Activated T-cell treated with anti-CD3 and anti-CD28 coated beads, Interleukin-2, amount 50 U/mL, for 4 hours (primary cell): Measurements from ENCODE around the gene NATD1. TPM values are rescaled to one million over a fixed set of nuclear protein-coding genes. Genes with fewer than 3 reads are reported as not detected.

ENCODE experiments used
- ATAC-seq, 2 donors: fragments of 200-7000 bp; cut with Tn5 transposase; one replicate each; pipeline ENCODE4 v1.10.0; 2021
- DNase-seq: peaks from one replicate; pipeline ENCODE4 v3.0.0-alpha.2; 2020
- H3K27me3 Mint-ChIP-seq: one replicate; pipeline ENCODE4 v1.8.0; 2021; ENCODE audit warnings: low read depth, mixed read lengths
- H3K36me3 Mint-ChIP-seq: one replicate; pipeline ENCODE4 v1.8.0; 2022; ENCODE audit warnings: mixed read lengths; ENCODE audit not compliant: insufficient read depth
- H3K4me1 Mint-ChIP-seq: one replicate; pipeline ENCODE4 v1.8.0; 2021; ENCODE audit warnings: low read depth, mixed read lengths
- H3K4me3 Mint-ChIP-seq: one replicate; pipeline ENCODE4 v1.8.0; 2021; ENCODE audit warnings: mild to moderate bottlenecking, moderate library complexity, mixed read lengths
- H3K9me3 Mint-ChIP-seq: one replicate; pipeline ENCODE4 v1.8.0; 2021; ENCODE audit warnings: mixed read lengths
- total RNA-seq, 3 donors: library from RNA; stranded (reverse); gene quantifications; one replicate each; pipeline ENCODE4 v1.2.1, GENCODE V29; 2021

The NATD1 gene
- total RNA-seq, 3 donors from 2014 or later: 0.73 to 0.98 (median 0.90) TPM

DNA sequence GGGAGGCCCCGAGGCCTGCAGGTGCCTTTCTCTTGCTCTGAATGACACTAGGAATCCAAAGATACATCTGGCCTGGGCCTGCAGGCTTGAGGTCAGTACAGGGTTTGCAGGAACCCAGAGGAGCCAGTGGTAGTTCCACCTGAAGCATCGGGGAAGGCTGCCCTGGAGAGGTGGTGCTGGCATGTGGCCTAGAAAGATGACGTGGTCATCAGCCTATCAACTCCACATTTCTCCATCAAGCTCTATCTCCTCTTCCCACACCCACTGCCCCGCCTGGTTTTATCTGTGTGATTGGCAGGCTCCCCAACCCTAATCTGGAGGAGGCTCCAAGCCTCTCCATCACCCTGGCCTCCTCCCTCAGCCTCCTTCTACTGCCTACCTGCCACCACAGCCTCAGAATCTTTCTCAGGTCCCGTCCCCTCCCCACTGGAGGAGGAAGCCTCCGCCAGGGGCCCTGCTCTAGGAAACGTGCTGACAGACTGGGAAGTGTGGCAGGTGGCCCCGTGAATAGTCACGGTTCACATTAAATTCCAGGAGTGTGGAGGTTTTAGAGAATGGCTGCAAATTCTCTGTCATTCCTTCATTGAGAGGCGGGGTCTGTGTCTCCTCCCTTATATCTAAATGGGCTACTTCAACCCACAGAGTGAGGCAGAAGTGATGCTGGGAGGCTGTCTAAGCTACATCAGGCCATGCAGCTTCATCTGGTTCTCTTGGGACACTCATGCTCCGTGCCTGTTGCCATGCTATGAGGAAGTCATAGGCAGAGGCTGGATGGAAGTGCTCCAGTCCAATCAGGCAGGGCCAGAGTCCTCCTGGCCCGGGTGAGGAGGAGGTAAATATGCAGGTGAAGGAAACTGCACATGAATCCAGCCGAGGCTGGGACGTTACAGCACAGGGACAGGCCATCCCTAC, 19.9 kb upstream of the NATD1 start:
- DNase-seq (no peak), ATAC-seq (no peak)
- Mint-ChIP-seq H3K4me3 (no peak overlapping the region), H3K9me3 (no peaks in the 10 kb centered on the region), H3K4me1 (peaks cover 37% of the 10 kb centered on the region), H3K27me3 (no peaks in the 10 kb centered on the region), H3K36me3 (no peaks in the 10 kb centered on the region)

DNA sequence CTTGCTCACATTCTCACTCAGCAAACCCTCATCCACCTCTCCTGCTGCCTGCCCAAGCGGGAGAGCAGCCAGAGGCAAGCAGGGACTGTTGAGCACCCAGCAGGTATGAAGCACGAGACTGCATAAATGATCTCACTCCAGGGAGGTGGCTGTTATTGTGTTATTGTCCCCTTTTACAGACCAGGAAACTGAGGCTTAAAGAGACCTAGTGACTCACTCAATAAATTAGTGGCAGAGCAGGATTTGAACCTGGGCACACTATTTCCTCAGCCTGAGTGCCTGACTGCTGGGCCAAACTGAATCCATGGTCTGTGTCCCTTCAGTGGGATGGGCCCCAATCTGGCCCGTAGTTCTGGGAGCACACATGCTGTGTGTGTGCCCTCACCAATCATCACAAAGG, 19.0 kb upstream of the NATD1 start:
- H3K36me3 Mint-ChIP-seq: no peaks in the 10 kb centered on the region
- H3K4me1 Mint-ChIP-seq: peaks cover 41% of the 10 kb centered on the region
- no peaks in the 10 kb centered on the region for H3K9me3 Mint-ChIP-seq
- no peak for ATAC-seq
- no peak for DNase-seq
- H3K4me3 Mint-ChIP-seq: no peak overlapping the region
- H3K27me3 Mint-ChIP-seq: no peaks in the 10 kb centered on the region

DNA sequence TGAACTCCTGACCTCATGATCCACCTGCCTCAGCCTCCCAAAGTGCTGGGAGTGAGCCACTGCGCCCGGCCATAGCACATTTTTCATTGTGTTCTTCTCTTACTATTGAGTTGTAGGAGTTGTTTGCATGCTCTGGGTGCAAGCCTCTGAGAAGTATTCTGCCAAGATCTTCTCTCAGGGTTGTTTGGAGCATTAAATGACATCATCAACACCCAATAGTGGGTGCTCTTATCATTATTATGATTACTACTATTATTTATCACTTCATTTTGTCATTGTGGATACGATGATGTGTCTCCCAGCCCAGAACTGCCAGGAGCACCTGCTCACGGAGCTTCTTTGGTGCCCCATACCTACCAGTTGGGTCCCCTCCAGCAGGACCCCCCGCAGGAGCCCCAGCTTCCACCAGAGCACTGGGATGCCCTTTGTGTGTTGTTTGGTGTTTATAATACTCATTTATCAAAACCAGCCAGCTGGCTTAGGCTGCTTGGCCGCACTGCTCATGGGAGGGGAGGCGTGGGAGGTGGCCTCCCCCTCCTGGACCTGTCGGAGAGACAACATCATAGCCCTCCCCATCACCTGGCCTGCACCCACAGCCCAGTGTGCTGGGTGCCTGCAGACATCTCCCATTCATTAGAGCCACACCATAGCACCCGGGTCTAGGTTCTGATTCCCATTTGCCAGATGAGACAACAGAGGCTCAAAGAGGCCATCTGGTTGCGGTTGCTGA, 18.4 kb upstream of the NATD1 start:
- H3K36me3 Mint-ChIP-seq: no peaks in the 10 kb centered on the region
- peaks cover 37% of the 10 kb centered on the region for H3K4me1 Mint-ChIP-seq
- no peaks in the 10 kb centered on the region for H3K27me3 Mint-ChIP-seq
- H3K4me3 Mint-ChIP-seq: no peak overlapping the region
- no peak for DNase-seq
- H3K9me3 Mint-ChIP-seq: no peaks in the 10 kb centered on the region
- ATAC-seq: no peak

DNA sequence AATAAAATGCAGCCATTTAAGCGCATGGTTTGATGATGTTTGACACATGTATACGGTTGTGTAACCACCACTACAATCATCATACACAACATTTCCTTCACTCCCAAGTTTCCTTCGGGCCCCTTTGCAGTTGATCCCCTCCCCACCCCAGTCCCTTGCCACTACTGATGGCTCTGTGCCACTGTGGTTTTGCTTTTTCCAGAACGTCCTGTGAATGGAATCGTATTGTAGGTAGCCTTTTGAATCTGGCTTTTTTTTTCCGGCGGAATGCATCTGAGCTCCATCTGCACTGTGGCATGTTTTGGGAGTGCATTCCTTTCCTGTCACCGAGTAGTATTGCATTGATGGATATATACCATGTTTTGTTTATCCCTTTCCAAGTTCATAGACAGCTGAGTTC, 16.2 kb upstream of the NATD1 start:
- H3K9me3 Mint-ChIP-seq: no peaks in the 10 kb centered on the region
- no peak for DNase-seq
- peaks cover 25% of the 10 kb centered on the region for H3K4me1 Mint-ChIP-seq
- no peaks in the 10 kb centered on the region for H3K36me3 Mint-ChIP-seq
- ATAC-seq: no peak
- H3K27me3 Mint-ChIP-seq: no peaks in the 10 kb centered on the region
- H3K4me3 Mint-ChIP-seq: no peak overlapping the region

DNA sequence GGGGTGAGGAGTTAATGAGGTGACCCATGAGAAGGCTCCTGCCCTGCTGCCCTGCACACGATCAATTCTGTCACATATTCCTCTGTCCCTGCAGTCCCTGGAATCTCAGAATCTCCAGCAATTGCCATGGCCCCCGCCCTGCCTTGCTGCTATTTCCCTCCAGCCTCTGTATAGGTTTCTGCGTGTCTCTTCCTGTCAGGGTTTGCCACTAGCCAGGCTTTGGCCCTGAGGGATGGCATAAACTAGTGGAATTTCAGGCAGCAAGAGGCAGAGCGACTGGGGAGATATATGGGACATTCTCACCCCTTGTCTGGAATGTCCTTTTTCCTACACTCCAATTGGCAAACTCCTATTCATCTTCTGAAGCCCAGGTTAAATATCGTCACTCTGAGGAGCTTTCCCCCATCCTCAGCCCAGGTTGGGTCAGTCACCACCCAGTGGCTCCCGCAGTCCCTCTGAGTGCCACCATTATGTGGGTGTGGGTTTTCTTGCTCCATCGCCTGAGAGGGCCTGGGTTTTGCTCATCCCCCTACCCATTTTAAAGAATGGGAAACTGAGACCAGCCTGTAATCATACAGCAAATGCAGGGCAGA, 15.5 kb upstream of the NATD1 start:
- ATAC-seq (no peak), DNase-seq (no peak)
- Mint-ChIP-seq H3K4me1 (peaks cover 25% of the 10 kb centered on the region), H3K27me3 (no peaks in the 10 kb centered on the region), H3K4me3 (no peak overlapping the region), H3K36me3 (no peaks in the 10 kb centered on the region), H3K9me3 (no peaks in the 10 kb centered on the region)

DNA sequence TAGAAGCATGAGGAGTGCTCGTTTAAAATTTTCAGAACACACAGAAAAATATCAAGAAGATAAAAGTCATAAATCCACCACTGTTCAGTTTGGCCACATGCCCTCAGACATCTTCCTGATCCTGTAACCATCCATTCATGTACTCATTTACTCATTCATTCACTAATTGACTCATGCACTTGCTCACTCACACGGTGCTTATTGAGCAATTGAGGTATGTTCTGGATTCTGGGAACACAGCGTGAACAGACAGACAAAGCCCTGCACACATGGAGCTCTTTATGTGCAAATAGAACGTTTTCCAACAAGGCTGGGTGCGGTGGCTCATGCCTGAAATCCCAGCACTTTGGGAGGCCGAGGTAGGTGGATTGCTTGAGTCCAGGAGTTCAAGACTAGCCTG, 10.2 kb upstream of the NATD1 start:
- Mint-ChIP-seq H3K36me3 (no peaks in the 10 kb centered on the region), H3K27me3 (no peaks in the 10 kb centered on the region), H3K9me3 (no peaks in the 10 kb centered on the region), H3K4me1 (peaks cover 17% of the 10 kb centered on the region), H3K4me3 (no peak overlapping the region)
- peak in 1 of 2 donors; percentile 43 for ATAC-seq
- no peak for DNase-seq

DNA sequence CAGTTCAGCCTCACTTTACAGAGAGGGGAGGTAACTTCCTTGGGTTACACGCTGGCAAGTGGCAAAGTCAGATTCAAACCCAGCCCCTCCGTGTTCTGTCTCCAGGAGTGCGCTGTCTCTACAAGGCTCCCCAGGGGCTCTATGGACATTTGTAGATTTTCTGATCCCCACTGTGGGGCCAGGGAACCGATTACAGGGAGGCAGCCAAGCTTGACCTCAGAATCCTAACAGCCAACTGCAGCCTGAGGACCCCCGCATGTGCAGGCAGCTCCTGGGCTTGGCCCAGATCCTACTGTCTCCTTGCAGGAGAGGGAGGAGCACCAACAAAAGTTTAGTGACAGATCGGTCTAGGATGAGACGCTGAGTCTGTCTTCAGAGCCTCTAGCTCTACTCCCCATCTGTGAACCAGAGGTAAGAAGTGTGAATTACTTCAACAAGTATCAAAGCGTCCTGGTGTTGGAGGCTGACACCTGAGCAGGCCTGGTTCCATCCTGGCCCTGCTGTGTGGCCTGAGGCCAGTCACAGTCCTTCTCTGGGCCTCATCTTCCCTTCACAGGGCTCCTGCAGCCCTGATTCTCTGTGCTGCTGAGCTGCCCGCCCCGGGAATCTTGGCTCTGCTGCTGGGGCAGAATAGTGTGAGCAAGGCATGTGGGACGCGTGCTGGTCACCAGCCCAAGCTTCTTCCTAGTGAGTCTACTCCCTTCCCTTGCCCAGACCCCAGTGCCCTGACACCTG, 9.2 kb upstream of the NATD1 start:
- no peak overlapping the region for H3K4me3 Mint-ChIP-seq
- H3K27me3 Mint-ChIP-seq: no peaks in the 10 kb centered on the region
- no peaks in the 10 kb centered on the region for H3K9me3 Mint-ChIP-seq
- H3K4me1 Mint-ChIP-seq: peaks cover 11% of the 10 kb centered on the region
- no peak for DNase-seq
- H3K36me3 Mint-ChIP-seq: no peaks in the 10 kb centered on the region
- no peak for ATAC-seq

DNA sequence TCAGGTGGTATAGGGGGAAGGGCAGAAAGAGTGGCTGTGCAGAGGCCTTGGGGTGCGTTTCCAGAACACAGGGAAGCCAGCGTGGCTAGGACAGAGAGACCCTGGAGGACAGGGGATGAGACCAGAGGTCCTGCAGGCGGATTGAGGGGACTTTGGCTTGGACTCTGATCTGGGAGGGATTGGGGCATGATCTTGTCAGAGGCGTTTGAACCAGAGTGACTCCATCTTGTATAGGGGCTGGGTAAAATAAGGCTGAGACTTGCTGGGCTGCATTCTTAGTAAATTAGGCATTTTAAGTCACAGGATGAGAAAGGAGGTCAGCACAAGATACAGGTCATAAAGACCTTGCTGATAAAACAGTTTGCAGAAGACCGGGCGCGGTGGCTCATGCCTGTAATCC, 5.4 kb upstream of the NATD1 start:
- H3K4me1 Mint-ChIP-seq: peaks cover 14% of the 10 kb centered on the region
- no peak for ATAC-seq

DNA sequence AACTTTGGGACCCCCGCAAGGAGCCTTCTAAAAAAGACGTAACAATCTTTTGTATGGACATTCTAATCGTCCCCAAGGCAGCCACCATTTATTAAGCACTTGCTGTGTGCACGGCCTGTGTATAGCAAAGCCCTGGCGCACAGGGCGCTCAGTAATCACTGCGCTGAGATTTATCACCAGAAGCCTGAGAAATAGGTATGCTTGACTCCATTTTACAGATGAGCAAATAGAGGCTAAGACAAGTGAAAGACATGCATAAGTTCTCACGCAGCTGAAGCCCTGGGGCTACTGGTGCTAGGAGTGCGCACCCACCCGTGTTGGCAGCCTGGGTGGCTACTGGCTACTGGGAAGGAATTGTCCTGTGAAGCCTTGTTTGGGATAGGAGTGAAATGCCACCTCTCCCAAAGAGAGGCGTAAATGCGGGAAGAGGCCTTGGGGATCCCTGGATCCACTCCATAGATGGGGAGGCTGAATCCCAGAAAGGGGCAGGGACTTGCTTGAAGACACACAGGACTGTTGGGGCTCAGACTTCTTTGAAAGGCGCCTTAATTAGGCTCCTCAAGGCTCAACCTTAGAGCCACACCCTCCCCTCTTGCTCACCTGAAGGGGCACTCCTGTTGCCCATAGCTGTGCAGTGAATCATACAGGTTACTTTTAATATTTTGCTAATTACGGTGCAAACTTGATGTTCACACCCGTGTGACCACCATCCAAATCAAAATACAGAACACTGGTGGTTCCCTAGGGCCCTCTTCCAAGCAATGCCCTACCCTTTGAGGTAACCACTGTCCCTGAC, 634 bp upstream of the NATD1 start:
- no peak for DNase-seq
- H3K9me3 Mint-ChIP-seq: no peaks in the 10 kb centered on the region
- peaks cover 41% of the 10 kb centered on the region for H3K4me1 Mint-ChIP-seq
- H3K36me3 Mint-ChIP-seq: no peaks in the 10 kb centered on the region
- H3K4me3 Mint-ChIP-seq: peak overlapping the region; percentile 87
- H3K27me3 Mint-ChIP-seq: no peaks in the 10 kb centered on the region
- peak; percentile 6 to 9 for ATAC-seq

More for the DNA sequence above, 5.4 kb upstream of the NATD1 start:
- DNase-seq: no peak
- Mint-ChIP-seq H3K9me3 (no peaks in the 10 kb centered on the region), H3K27me3 (no peaks in the 10 kb centered on the region), H3K36me3 (no peaks in the 10 kb centered on the region), H3K4me3 (no peak overlapping the region)

DNA sequence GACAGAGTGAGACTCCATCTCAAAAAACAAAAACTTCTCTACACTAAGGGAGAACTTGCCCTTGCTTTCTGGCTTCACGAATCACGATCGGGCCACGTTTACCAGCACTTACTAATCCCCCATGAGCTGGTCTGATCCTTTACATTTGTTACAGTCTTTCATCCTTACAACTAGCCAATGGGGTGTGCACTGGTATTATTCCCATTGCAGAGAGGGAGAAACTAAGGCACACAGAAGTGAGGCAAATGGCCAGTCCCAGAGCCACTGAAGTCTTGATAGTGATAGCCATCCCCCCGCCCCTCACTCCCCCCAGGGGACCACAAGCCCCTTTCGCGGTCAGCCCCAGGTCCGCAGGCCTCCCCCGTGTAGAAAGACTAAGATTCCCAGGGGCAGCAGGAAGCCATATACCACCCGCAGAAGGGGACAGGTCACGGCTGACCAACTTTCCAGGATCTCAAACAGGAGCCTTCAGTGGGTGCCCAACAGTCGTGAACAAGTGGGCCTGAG, 868 bp downstream of the NATD1 start:
- no peak for ATAC-seq
- Mint-ChIP-seq H3K27me3 (no peaks in the 10 kb centered on the region), H3K9me3 (no peaks in the 10 kb centered on the region), H3K36me3 (no peaks in the 10 kb centered on the region), H3K4me3 (peak overlapping the region; percentile 82), H3K4me1 (peaks cover 34% of the 10 kb centered on the region)
- no peak for DNase-seq

DNA sequence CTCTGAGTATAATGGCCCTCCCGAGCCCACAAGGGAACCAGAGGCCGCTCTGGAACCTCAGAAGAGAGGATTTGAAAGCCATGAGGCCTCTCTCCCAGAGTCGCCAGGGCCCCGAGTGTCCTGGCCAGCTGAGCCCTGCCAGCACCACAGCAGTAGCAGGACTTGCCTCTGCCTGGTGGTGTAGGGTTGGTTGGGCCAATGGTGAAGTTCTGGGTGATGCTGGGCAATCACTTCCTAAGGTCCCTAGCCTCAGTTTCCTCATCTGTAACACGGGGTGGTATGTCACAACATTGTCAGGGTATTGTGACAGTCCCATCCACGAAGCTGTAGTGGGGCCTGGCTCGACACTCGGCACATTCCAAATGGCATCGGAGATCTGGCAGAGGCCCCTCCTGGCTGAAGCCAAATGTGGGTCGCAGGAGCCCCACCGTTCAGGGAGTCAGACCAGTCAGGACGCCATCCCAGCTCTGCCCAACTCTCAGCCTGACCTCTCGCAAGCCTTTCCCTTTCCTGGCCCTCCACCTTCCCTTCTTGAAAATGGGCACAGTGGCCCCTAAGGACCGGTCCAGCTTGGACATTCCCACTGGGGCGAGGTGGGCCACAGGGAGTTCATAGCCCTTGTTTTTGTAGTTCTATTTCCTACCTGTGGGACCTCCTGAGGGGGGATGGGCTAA, 1.7 kb downstream of the NATD1 start:
- no peak for ATAC-seq
- H3K4me1 Mint-ChIP-seq: peaks cover 34% of the 10 kb centered on the region

DNA sequence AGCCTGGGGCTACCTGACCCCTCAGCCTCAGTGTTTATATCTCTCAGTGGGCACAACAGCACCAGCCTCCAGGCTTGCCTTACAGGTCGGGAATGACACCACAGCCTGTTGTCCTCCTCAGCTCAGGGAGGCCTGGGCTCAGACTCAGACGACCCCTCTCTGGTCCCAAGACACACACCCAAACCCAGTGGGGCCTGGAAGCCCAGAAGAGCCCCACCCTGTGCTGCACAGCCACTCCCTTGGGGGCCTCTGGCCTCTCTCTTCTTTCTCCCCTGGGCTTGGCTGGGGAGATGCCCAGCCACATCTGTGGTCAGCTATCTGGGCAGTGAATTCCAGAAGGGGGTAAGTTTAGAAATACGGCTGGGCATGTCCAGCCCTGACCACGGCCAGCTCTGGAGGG, 2.4 kb downstream of the NATD1 start:
- Mint-ChIP-seq H3K27me3 (no peaks in the 10 kb centered on the region), H3K4me1 (peaks cover 35% of the 10 kb centered on the region), H3K36me3 (no peaks in the 10 kb centered on the region), H3K4me3 (no peak overlapping the region), H3K9me3 (no peaks in the 10 kb centered on the region)
- DNase-seq (no peak), ATAC-seq (no peak)

More for the DNA sequence above, 1.7 kb downstream of the NATD1 start:
- Mint-ChIP-seq H3K4me3 (peak overlapping the region; percentile 26), H3K27me3 (no peaks in the 10 kb centered on the region), H3K36me3 (no peaks in the 10 kb centered on the region), H3K9me3 (no peaks in the 10 kb centered on the region)
- DNase-seq: no peak
